NCI-H2171 (cell line): Measurements from ENCODE around the gene PTH2.
A peak's percentile ranks its signal among the peaks of the same experiment; 100 is the strongest.
"Not testable (repeated sequence)": the region's sequence is repeated elsewhere in the genome, so short reads cannot be mapped to it uniquely, and the experiment has no call there.

ENCODE experiments used
- DNase-seq: peaks from one replicate; lab custom pipeline; 2025; lab: John Stamatoyannopoulos, UW

PTH2 gene

DNA sequence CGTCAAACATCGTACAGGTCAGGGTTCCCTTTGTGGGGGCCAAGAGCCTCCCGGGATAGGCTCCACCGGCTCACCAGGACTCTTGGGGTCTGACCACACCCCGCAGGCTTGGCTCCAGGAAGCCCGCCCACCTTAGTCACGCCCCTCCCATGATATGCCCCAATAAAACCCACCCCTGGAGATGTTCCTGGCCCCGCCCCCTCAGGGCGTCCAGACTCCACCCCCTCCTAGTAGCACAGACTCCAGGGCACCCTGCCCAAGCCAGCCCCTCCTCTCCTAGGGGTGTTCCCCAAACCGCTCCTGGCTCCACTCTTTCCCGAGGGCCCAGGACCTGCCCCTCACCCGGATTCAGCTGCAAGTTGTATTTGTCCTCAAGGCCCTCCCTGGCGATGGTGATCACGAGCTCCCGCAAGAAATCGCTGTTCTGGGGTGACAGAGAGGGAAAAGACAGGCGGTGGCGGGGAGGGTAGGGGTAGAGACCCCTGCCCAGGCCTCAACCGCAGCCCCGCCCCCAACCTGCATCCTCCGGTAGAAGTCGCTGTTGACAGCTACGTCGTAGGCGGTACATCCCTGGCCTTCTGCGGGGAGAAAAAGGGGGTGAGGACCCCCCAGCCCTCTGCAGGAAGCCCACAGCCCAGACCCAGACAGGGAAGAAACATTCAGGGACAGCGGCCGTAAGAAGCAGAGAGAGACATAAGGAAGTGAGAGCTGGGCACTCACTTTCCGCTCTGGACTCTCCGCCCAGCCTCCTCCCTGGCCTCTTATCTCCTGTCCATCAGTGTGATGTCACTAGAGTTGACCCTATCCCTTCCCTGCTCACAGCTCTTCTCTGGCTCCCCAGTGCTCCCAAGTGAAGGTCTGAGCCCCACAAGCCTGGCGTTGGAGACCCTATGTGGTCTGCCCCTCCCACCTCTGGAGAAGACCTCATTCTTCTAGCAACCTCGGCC is 24.5 kb upstream of the PTH2 start:
- DNase-seq = no peak

DNA sequence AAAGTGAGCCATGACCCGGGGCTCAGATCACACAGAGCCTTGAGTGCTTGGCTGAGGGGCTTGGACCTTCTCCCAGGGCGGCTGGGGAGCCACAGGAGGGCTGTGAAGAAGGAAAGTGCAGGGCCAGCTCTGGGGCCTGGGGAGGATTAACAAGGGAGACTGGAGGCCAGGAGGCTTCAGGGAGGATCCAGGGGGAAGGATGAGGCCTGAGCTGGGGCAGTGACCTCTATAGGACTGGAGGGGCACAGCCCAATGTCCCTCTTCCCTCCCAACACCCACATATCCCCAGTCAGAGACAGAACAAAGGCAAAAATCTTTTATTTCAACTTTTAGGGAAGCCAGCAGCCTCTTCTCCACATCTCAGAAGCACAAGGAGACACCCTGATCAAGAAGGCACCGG is 22.8 kb upstream of the PTH2 start:
- DNase-seq = no peak

DNA sequence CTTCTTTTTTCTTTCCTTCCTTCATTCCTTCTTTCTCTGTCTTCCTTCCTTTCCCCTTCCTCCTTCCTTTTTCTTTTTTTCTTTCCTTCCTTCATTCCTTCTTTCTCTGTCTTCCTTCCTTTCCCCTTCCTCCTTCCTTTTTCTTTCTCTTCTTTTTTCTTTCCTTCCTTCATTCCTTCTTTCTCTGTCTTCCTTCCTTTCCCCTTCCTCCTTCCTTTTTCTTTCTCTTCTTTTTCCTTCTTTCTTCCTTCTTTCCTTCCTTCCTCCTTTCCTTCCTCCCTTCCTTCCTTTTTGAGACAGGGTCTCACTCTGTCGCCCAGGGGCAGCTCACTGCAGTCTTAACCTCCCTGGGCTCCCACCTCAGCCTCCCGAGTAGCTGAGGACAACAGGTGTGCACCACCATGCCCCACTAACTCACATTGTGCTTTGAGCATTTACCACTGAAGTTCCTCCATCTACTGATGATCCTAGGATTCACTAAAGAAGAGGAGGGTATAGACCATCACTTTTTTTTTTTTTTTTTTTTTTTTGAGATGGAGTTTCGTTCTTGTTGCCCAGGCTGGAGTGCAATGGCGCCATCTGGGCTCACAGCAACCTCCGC is 21.0 kb upstream of the PTH2 start:
- not testable (repeated sequence) for DNase-seq

DNA sequence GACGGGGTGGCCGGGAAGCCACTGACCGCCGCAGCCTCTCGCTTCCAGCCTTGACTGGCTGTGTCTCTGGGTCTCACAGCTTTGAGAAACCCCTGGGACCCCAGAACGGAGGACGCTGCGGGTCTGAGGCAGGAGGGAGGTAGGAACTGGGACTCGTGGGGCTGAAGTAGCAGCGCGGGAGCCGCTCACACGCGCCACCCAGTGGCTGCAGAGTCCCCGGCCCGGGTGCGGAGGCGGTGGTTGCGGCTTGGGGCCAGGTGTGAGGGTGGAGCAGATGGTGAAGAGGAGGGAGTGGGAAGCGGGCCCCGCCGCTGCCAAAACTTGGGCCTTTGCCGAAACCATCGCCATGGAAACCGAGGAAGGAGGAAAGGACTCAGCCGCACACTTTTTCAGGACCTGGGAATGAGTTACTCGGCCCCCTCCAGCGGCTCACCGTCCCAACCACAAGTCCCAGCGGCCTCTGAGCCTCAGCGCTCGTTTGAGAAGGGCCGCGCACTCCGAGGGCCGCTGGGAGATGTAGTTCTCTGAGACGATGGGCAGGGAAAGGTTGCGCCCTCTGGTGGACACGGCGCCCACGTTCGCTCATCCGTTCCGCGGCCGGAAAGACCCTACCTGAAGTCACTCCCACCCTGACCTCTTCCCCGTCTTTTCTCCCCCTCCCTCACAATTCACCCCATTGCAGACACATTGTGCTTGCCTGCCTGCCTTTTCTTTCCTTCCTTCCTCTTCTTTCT is 20.3 kb upstream of the PTH2 start:
- DNase-seq = peak; percentile 99

DNA sequence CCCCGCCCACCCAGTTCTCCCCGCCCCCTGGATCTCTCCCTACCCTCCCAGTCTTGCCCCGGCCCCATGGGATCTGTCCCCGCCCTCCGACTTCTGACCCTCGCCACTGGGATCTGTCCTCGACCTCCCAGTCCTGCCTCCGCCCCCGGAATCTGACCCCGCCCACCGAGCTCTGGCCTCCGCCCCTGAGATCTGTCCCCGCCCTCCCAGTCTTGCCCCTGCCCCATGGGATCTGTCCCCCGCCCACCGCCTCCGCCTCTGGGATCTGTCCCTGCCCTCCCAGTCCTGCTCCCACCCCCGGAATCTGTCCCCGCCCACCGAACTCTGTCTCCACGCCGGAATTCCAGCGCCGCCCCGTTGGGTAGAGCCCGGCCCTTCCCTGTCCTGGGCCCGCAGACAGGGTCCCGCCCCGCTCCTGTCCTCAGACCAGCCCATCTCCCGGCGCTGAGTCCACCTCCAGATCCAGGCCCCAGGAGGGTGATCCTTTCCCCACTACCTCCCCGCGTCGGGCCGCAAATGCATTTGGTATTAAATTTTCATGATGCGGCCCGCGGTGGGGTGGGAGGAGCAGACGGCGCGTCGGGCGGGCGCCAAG is 19.6 kb upstream of the PTH2 start:
- peak; percentile 98 for DNase-seq

DNA sequence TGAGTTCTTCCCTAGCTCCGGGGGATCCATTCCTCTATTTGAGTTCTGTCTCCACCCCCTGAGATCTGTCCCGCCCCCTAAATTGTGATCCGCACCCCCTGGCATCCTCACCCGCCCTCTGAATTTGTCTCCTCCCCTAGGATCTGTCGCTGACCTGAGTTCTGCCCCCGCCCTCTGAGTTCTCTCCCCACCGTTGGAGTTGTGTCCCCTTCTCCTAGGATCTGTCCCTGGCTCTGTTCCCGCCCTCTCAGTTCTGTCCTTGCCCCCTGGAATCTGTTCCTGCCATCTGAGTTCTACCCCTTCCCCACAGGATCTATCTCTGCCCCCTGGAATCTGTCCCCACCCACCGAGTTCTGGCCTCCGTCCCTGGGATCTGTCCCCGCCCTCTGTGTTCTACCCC is 19.1 kb upstream of the PTH2 start:
- peak; percentile 73 for DNase-seq

DNA sequence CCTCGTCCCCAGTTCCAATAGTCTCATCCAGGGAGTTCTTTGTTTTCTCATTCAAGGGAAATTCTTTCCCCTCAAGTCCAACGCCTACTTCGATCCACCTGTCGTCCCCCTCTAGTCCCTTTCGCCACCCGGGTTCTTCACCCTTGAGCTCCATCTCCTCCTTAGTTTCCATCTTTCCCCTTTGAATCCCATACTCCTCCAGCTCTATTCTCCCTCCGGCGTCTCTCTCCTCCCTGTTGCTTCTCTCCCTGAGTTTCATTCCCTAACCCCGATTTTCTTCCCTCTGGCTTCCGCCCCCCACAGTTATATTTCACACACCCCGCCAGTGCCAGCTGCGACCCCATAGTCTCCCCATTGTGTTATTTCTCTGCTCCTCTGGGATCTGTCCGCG is 18.7 kb upstream of the PTH2 start:
- DNase-seq = no peak

DNA sequence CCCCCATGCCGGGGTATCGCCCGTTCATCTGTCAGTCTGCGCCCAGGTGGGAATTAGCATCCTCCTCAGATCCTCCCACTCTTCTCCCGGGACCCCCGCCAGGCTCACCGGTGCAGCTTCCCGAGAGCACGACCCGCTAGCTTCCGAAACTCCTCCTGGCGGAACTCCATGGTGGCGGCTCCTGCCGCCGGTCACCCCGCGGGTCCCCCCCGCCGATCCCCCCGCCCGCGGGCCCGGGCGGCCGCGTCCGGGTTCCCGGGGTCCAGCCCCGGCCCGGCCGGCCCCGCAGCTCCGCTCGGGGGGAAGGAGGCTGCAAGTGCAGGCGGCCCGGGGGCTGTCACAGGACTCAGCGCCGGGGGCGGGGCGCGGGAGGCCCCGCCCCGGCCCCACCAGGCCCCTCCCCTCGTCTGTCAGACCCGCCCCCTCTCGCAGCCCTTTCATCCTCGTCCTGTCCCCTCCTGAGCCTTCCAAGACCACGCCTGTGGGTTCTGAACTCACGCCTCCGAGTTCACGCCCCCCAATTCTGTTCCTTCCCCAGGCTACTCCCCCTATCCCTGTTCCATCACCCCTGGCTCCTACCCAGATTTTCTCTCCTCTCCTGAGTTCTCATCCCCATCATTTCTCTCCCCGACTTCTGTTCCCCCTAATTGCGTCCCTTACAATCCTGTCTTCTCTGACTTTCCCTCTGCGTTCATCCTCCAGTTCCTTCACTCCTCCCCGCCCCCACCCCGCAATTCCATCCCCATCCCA is 18.1 kb upstream of the PTH2 start, which contains the start of gene SLC17A7:
Gene SLC17A7, minus strand, starts transcription at position 318 of the 750 bp plus-strand sequence. Its CDS starts 148 bp downstream, at position 170.
- DNase-seq = peak; percentile 75

DNA sequence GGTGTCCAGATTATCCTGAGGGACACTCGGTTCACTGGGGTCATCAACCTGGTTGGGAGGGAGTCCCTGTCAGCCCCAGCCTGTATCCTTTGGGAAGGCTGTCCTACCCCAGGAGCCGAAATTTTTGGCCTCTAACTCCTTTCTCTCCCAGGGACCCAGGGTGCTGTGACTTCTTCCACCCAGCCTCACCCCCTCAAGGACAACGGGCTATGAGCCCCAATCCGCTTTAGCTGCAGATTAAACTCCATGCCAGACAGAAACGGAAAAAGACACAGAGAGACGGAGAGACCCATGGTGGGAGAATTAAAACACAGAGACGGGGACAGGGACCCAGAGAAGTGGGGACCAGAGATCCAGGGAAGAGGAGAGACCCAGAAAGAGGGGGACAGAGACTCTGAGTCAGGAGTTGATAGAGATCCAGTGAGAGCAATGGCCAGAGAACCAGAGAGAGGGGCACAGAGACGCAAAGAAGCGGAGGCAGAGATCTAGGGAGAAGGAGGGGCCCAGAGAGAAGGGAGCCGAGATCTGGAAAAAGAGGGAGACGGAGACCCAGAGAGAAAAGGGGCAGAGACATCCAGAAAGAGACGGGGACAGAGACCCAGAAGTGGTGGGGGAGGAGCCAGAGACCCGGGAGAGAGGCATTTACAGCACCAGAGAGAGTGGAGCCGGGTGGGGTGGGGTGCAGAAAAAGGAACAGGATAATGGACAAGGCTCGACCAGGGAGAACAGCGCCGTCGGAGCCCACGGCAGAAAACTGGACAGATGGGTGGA is 17.4 kb upstream of the PTH2 start:
- no peak for DNase-seq

DNA sequence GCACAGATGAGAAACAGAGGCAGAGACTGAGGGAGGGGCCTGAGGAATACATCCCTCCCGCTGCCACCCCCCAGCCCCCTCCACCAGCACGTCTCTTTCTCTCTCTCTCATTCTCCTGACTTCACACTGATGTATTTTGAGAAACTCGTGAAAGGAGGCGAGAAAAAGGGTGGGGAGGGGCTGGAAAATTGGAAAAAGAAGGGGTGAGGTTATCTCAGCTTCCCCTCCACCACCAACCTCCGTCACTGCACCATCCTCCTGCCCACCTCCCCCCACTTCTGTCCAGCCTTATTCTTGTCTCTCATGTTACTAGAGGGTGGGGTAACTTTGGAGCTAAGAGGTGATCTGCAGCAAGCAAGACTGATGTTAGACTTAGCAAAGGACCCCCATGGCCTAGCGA is 16.6 kb upstream of the PTH2 start:
- DNase-seq = no peak

DNA sequence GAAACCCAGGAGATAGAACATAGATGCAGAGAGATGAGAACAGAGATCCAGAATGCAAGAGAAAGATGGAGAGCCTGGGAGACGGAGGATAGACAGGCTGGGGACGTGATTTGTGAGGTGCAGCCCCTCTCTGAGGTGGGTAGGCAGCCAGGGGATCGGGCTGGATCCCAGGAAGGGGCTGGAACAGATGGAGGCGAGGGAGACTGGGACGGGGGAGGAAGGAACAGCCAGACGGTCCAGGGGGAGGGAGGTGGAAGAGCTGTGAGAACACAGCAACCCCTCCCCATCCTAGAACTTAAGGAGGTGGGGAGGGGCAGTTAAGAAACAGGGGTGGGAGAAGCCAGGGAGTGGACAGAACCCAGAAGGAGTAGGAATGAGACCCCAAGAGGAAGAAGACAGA is 15.0 kb upstream of the PTH2 start:
- peak; percentile 36 for DNase-seq

DNA sequence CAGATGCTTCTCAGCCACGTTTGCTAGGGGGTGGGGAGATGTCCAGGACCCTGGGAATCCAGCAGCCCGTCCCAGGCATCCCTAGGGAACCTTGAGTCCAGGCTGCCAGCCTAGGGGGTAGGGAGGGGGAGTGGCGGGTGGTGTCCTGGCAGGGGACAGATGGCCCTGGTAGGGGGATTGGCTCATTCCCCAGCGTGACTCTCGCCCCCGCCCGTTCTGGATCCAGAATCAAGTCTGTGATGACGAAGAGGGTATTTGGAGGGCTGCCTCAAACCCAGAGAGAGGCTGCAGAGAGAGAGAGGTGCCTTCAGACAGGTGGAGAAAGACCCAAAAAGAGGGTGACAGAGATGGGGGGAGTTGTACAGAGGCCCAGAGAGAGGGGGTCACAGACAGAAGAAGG is 14.0 kb upstream of the PTH2 start:
- peak; percentile 23 for DNase-seq

DNA sequence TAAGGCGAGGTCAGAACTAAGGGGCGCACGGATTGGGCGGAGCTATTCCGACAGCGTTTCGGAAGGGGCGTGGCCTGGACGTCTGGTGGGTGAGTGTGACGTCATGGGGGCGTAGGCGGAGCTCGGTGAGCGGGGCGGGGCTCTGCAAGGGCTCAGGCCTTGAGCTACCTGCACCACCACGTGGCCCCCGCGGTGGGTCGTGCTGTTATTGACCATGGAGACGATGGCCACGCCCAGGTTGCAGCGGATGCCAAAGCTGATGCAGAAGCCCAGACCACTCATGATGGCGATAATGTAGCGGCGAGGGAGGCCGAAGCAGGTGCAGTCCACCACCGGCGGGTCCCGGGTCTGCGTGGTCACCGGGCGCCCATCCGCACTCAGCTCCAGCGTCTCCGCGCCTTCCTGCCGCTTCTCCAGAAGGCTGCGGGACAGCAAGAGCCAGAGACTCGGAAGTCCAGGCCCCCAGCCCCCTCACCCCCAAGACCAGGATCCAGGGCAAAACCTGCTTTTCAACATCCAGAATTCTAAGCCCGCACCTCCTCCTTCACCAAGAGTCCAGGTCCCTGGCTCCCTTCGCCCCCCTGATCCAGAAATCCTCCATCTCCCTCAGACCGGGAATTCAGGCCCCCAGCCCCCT is 13.3 kb upstream of the PTH2 start:
- DNase-seq = no peak

DNA sequence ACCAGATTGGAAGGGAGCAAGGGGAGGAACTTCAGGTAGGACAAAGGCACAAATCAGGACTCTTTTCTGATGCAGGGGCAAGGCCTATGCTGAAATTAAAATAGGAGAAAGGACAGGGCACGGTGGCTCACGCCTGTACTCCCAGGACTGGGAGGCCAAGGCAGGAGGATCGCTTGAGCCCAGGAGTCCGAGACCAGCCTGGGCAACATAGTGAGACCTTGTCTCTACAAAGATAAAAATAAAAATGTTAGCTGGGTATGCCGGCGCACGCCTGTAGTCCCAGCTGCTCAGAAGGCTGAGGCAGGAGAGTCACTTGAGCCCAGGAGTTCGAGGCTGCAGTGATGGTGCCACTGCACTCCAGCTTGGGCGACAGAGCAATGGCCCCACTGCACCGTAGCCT is 12.4 kb upstream of the PTH2 start:
- no peak for DNase-seq

DNA sequence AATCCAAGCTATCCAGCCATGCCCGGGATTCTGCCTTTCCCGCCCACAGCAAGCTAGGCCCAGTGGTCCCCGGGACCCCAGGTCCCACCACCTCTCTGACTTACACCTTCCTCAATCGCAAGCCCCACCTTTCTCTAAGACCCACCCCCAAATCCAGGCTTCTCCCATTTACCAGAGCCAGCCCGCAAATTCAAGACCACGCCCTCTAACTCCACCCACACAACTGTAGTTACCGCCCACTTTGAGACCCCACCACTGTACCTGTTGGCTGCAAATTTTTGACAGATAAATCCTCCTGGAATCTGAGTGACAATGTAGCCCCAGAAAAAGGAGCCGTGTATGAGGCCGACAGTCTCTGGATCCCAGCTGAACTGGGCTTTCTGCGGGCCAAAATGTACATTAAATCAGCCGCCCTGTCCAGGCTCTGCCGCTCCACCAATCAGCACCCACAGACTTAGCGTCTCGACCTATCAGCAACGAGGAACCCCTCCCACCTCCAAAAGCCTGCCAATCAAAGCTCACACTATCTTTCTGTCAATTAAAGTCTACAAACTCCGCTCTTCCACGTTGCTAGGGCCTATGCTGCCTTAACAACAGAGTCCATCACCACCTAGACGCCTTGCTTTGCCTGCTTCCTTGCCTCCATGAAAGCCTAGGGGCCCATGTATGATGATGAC is 11.8 kb upstream of the PTH2 start:
- no peak for DNase-seq

DNA sequence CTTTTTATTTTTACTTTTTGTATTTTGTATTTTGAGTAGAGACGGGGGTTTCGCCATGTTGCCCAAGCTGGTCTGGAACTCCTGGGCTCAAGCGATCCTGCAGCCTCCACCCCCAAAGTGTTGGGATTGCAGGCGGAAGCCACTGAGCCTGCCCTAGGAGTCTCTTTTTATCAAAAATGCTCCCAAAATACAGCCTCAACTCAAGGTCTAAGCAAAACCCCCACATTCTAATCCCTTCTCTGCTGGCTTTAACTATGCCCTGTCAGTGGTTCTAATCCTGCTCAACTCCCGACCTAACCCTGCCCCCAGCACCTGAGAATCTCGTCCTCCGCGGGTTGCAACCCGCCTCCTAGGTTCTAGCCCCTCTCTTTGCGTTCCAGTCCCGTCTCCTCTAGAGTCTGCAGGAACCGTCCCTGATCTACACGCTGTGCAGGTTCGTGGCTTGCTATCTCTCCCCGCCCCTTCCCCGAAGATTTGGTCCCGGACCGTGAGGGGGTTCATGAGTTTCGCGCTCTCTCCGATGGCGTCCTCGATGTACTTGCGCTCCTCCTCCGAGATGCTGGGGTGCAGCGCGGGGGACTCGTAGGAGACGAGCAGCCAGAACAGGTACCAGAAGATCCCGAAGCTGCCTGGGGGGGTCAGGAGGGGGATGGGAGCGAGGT is 10.1 kb upstream of the PTH2 start:
- no peak for DNase-seq

DNA sequence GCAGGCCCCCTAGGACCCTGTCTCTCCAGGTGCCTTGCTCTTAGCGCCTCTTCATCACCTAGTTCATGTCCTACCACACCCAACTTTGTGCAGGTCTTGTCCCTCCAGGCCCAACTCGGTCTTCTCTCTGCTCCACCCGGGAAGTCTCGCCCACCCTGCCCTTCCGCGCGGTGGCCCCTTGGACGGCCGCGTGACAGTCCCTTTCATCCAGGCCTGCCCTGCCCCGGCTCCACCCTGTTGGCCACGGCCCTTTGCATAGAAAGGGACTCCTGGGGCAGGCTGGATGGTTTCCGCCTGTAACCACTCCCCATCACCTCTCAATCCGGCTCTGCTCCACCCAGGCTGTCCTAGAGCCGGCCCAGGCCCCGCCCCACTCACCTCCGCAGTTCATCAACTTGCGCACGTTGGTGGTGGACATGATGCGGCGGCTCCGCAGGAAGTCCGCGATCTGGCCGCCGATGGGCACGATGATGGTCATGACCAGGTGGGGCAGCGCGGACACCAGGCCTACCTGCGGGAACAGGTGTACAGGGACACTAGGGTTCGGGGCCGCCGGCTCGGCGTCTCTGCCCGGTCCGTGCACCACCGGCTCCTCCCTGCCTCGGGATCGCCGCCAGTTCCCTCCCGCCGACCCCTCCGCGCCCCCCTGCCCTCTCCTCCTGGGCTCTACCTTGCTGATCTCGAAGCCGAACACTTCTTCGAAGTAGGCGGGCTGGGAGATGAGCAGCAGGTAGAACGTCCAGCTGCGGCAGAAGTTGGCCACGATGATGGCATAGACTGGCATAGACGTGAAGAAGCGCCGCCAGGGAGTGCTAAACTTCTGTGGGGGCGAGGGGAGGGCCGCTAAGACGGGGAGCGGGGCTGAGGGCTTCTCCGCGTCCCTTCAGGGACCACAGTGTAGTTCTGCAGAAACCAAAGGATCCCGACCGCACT is 9.2 kb upstream of the PTH2 start:
- no peak for DNase-seq

DNA sequence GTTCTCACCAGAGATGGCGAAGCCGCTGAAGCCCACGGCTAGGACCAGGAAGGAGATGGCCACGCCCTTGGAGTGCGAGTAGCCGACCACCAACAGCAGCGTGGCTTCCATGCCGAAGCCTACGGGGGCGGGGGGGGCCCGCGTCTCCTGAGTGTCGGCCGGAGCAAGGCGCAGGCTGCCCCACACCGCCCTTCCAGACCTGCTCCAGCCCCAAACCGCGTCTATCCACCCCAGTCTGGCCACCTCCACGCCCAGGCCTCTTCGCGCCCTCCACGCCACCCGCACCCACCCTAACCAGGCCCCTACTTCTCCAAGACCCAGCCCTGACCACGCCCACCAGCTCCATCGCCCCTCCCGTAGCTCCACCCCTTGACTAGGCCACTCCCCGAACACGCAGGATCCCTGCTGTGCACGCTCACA is 8.1 kb upstream of the PTH2 start:
- no peak for DNase-seq
